GM03348 (cell line): ENCODE data around the gene APC2.
"Not testable (repeated sequence)": the region's sequence is repeated elsewhere in the genome, so short reads cannot be mapped to it uniquely, and the experiment has no call there.

Source experiments
- DNase-seq: peaks from one replicate; pipeline ENCODE4 v3.0.0; 2012; ENCODE audit warnings: low spot score

APC2 gene

GRCh38 chr19:1416014-1416841 is 33.7 kb upstream of the APC2 start:
- DNase-seq: no peak

- DNase-seq: no peak
Measured at GRCh38 chr19:1417145-1417544, 32.8 kb upstream of the APC2 start.

GRCh38 chr19:1417681-1418495 is 32.0 kb upstream of the APC2 start:
- DNase-seq: no peak

GRCh38 chr19:1418496-1418775 is 31.5 kb upstream of the APC2 start:
- no peak for DNase-seq

- no peak for DNase-seq
Measured at GRCh38 chr19:1418951-1419738, 30.8 kb upstream of the APC2 start.

GRCh38 chr19:1420085-1420484 is 29.8 kb upstream of the APC2 start:
- DNase-seq: not testable (repeated sequence)

GRCh38 chr19:1420590-1420989 is 29.3 kb upstream of the APC2 start:
- DNase-seq: no peak

- DNase-seq: no peak
Measured at GRCh38 chr19:1421218-1421957, 28.5 kb upstream of the APC2 start.

GRCh38 chr19:1421958-1422305 is 28.0 kb upstream of the APC2 start:
- no peak for DNase-seq

GRCh38 chr19:1422360-1422759 is 27.6 kb upstream of the APC2 start:
- no peak for DNase-seq

- no peak for DNase-seq
Measured at GRCh38 chr19:1422943-1423342, 27.0 kb upstream of the APC2 start.

GRCh38 chr19:1423436-1424191 is 26.3 kb upstream of the APC2 start:
- DNase-seq: no peak

GRCh38 chr19:1424192-1424955 is 25.5 kb upstream of the APC2 start:
- DNase-seq: no peak

GRCh38 chr19:1425102-1425837 is 24.7 kb upstream of the APC2 start:
- DNase-seq: no peak

GRCh38 chr19:1425902-1426301 is 24.0 kb upstream of the APC2 start:
- DNase-seq: no peak

- no peak for DNase-seq
Measured at GRCh38 chr19:1426736-1427135, 23.2 kb upstream of the APC2 start.

- no peak for DNase-seq
Measured at GRCh38 chr19:1427221-1427920, 22.6 kb upstream of the APC2 start.

GRCh38 chr19:1428738-1429391 is 21.1 kb upstream of the APC2 start:
- no peak for DNase-seq

- DNase-seq: no peak
Measured at GRCh38 chr19:1429750-1430149, 20.2 kb upstream of the APC2 start.
